Measurements from ENCODE around the gene ATP5F1D.

GRCh38 chr19:1288226-1288612 is 46.7 kb downstream of the ATP5F1D start:
- TF ChIP-seq CTCF (IDR thresholded peaks at IDR 0.05) (no peak), POLR2A (IDR thresholded peaks at IDR 0.05) (no peak), POLR2AphosphoS5 (IDR thresholded peaks at IDR 0.05) (no peak), EP300 (IDR thresholded peaks at IDR 0.05) (no peak)

Measured in suprapubic skin (tissue), 4 donors.